Uterus (tissue), 2 donors: ENCODE measurements around the gene LLGL2.

ENCODE experiments used
- CTCF ChIP-seq, 4 experiments: fragments of 200-600 bp in 2 of 4; fragments of 450-650 bp in 2 of 4; sonication (generic) in 2 of 4; IDR thresholded peaks; one replicate each; pipeline ENCODE4 v1.5.1; 2016 to 2019; ENCODE audit warnings: antibody characterized with exemption in 4 of 4, mild to moderate bottlenecking in 2 of 4, moderate library complexity in 1 of 4
- POLR2A ChIP-seq, 2 donors: fragments of 450-650 bp; IDR thresholded peaks; one replicate each; pipeline ENCODE4 v1.6.1; 2016; ENCODE audit warnings: antibody characterized with exemption in 2 of 2, mild to moderate bottlenecking in 1 of 2, moderate library complexity in 1 of 2

DNA sequence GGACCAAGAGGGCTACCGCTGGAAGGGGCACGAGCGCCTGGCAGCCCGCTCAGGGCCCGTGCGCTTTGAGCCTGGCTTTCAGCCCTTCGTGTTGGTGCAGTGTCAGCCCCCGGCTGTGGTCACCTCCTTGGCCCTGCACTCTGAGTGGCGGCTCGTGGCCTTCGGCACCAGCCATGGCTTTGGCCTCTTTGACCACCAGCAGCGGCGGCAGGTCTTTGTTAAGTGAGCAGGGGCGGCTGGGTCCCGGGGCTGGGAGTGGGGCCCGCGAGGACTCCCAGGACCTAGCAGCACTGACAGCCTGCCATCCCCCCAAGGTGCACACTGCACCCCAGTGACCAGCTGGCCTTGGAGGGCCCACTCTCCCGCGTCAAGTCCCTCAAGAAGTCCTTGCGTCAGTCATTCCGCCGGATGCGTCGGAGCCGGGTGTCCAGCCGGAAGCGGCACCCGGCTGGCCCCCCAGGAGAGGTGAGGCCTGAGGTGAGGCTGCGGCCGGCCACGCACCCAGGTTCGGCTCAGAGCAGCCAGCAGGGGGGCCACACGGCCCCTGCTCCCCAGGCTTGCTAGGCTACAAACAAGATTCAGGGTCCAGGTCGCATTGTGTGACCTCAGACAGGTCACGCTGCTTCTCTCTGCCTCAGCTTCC, 44.7 kb downstream of the LLGL2 start:
- TF ChIP-seq CTCF (IDR thresholded peaks at IDR 0.05) (no peak), POLR2A (IDR thresholded peaks at IDR 0.05) (no peak)
